Activated naive CD8-positive, alpha-beta T cell treated with anti-CD3 and anti-CD28 coated beads for 36 hours (primary cell): ENCODE results near the gene YES1. TPM values are rescaled to one million over a fixed set of nuclear protein-coding genes. Genes with fewer than 3 reads are reported as not detected.

ENCODE experiments used
- DNase-seq: peaks from one replicate; pipeline ENCODE4 v3.0.0; 2021
- H3K27ac Mint-ChIP-seq: one replicate; pipeline ENCODE4 v1.8.0; 2022; ENCODE audit warnings: mild to moderate bottlenecking, moderate library complexity, mixed read lengths
- H3K27me3 Mint-ChIP-seq: one replicate; pipeline ENCODE4 v1.8.0; 2022; ENCODE audit warnings: mild to moderate bottlenecking, mixed read lengths
- H3K36me3 Mint-ChIP-seq: one replicate; pipeline ENCODE4 v1.8.0; 2021; ENCODE audit warnings: mild to moderate bottlenecking, mixed read lengths
- H3K4me1 Mint-ChIP-seq: one replicate; pipeline ENCODE4 v1.8.0; 2021; ENCODE audit warnings: mixed read lengths
- H3K4me3 Mint-ChIP-seq: one replicate; pipeline ENCODE4 v1.8.0; 2022; ENCODE audit warnings: mild to moderate bottlenecking, moderate library complexity, mixed read lengths
- H3K9me3 Mint-ChIP-seq: one replicate; pipeline ENCODE4 v1.8.0; 2022; ENCODE audit warnings: mixed read lengths
- total RNA-seq, 2 experiments: library from RNA; stranded (reverse); gene quantifications; one replicate each; pipeline ENCODE4 v1.2.3, GENCODE V29; 2021

The YES1 gene
- total RNA-seq, 2 experiments from 2014 or later: 29.0 to 32.2 TPM

DNA sequence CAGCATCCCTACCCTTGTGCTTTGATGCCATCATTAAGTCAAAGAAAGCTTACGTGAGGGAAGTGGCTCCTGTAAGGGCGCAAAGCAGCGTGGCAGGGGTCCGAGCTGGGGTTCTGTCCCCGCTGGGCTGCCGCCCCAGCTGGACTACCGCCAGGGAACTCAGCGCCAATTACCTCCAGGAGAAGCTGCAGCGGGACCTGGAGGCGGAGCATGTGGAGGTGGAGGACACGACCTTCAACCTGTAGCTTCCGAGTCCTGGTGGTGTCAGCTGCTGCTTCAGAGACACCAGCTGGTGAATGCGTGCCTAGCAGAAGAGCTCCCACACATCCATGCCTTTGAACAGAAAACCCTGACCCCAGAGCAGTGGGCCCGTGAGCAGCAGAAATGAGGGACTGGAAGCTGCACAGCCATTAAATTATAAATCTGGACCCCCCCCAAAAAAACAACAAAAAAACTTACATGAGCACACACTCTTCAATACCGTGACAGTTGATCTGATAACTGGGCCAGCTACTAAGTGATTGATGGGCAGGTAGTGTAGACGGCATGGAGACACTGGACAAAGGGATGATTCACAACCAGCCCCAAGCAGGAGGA, 20.1 kb upstream of the YES1 start:
- Mint-ChIP-seq H3K4me3 (peak overlapping the region; percentile 22), H3K27me3 (peaks cover 2% of the 10 kb centered on the region), H3K36me3 (no peaks in the 10 kb centered on the region), H3K4me1 (peaks cover 24% of the 10 kb centered on the region), H3K9me3 (no peaks in the 10 kb centered on the region), H3K27ac (no peak overlapping the region)
- peak; percentile 20 for DNase-seq

GRCh38 chr18:830315-830901, 18.4 kb upstream of the YES1 start:
- Mint-ChIP-seq H3K4me3 (peak overlapping the region; percentile 72), H3K9me3 (no peaks in the 10 kb centered on the region), H3K4me1 (peaks cover 32% of the 10 kb centered on the region), H3K27ac (peak overlapping the region; percentile 80), H3K36me3 (no peaks in the 10 kb centered on the region), H3K27me3 (peaks cover 2% of the 10 kb centered on the region)
- DNase-seq: peak; percentile 22

DNA sequence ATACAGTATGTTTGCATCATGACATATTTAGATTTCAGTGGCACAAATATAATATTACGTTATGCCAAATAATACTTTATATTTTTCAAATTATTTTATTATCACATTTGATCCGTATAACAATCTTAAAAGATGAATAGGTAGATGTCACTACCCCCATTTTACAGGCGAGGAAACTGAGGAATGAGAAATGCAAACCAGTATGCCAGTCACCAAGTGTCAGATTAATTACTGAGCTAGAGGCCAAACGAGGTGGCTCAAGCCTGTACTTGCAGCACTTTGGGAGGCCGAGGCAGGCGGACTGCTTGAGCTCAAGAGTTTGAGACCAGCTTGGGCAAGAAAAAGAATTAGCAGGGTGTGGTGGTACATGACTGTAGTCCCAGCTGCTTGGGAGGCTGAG, 17.4 kb upstream of the YES1 start:
- H3K4me1 Mint-ChIP-seq: peaks cover 32% of the 10 kb centered on the region
- H3K9me3 Mint-ChIP-seq: no peaks in the 10 kb centered on the region
- no peaks in the 10 kb centered on the region for H3K36me3 Mint-ChIP-seq
- H3K4me3 Mint-ChIP-seq: peak overlapping the region; percentile 35
- no peak for DNase-seq
- H3K27me3 Mint-ChIP-seq: peaks cover 2% of the 10 kb centered on the region
- no peak overlapping the region for H3K27ac Mint-ChIP-seq

- H3K4me3 Mint-ChIP-seq: no peak overlapping the region
- H3K9me3 Mint-ChIP-seq: no peaks in the 10 kb centered on the region
- no peaks in the 10 kb centered on the region for H3K27me3 Mint-ChIP-seq
- H3K27ac Mint-ChIP-seq: no peak overlapping the region
- peaks cover 28% of the 10 kb centered on the region for H3K4me1 Mint-ChIP-seq
- no peak for DNase-seq
- no peaks in the 10 kb centered on the region for H3K36me3 Mint-ChIP-seq
Measured at GRCh38 chr18:827093-827677, 15.1 kb upstream of the YES1 start.

DNA sequence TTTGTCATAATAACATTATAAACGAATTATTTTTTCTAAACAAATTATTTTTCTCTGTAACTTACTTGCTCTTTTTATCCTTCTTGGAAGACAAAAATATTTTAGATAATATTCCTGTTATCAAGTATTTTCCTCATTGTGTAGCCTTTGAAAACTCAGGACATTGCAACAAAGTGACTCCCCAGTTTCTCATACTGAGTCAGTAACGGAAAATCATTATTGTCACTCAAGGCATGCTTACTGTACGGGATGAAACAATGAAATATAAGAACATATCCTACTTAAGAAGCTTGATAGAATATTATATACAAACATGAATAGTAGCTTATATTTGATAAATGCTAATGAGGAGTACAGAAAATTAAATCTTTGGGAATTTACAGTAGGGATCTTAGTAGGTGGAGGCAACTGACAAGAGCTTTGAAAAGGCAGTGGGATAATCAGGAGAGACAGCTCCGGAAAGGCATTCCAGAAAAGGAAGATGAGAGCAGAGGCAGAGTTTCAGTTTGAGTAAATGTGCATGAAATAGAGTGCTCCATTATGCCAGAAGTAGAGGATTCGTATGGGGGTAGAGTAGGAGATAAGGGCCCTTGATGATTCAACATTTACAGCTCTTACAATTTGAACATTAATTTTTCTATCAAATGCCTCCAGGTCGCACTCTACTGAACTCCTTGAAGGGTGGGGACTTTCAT, 14.0 kb upstream of the YES1 start:
- Mint-ChIP-seq H3K27ac (no peak overlapping the region), H3K36me3 (no peaks in the 10 kb centered on the region), H3K9me3 (no peaks in the 10 kb centered on the region), H3K4me3 (no peak overlapping the region), H3K4me1 (peaks cover 23% of the 10 kb centered on the region), H3K27me3 (no peaks in the 10 kb centered on the region)
- DNase-seq: no peak

DNA sequence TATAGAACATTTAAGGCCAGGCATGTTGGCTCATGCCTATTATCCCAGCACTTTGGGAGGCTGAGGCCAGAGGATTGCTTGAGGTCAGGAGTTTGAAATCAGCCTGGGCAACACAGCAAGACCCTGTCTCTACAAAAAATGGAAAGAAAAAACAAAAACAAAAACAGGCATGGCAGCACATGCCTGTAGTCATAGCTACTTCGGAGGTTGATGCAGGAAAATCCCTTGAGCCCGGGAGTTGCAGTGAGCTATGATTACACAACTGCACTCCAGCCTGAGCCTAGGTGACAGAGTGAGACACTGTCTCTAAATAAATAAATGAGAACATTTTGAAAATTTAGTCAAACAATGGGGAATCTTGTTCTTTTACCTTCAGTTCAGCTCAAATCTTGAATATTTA, 12.1 kb upstream of the YES1 start:
- Mint-ChIP-seq H3K4me1 (peaks cover 14% of the 10 kb centered on the region), H3K9me3 (no peaks in the 10 kb centered on the region), H3K36me3 (no peaks in the 10 kb centered on the region), H3K27me3 (no peaks in the 10 kb centered on the region), H3K4me3 (no peak overlapping the region), H3K27ac (no peak overlapping the region)
- no peak for DNase-seq

- Mint-ChIP-seq H3K27ac (no peak overlapping the region), H3K4me3 (no peak overlapping the region), H3K36me3 (no peaks in the 10 kb centered on the region), H3K27me3 (no peaks in the 10 kb centered on the region), H3K4me1 (peaks cover 20% of the 10 kb centered on the region), H3K9me3 (no peaks in the 10 kb centered on the region)
- no peak for DNase-seq
Measured at GRCh38 chr18:820591-821165, 8.6 kb upstream of the YES1 start.

DNA sequence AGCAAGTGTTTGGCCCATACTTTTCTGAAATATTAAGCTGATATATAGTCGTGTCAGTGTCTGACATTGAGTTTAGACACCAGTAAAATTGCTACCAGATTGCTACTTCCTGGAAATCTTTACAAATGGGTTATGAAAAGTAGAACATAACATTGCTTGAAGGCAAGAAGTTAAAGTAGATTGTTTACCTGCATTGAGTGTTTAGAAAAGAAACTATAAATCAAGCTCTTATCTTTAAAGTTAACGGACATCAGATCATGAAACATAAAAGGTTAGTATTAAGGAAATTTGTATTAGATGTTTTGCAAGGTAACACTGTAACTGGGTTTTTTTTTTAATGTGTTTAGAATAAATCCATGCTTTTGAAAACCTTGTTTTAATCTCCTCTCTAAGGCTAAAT, 4.8 kb upstream of the YES1 start:
- H3K9me3 Mint-ChIP-seq: no peaks in the 10 kb centered on the region
- no peaks in the 10 kb centered on the region for H3K36me3 Mint-ChIP-seq
- no peak for DNase-seq
- no peak overlapping the region for H3K27ac Mint-ChIP-seq
- H3K4me1 Mint-ChIP-seq: peaks cover 46% of the 10 kb centered on the region
- H3K4me3 Mint-ChIP-seq: no peak overlapping the region
- no peaks in the 10 kb centered on the region for H3K27me3 Mint-ChIP-seq

GRCh38 chr18:816088-816653, 4.1 kb upstream of the YES1 start:
- H3K27ac Mint-ChIP-seq: no peak overlapping the region
- no peaks in the 10 kb centered on the region for H3K27me3 Mint-ChIP-seq
- peaks cover 46% of the 10 kb centered on the region for H3K4me1 Mint-ChIP-seq
- H3K9me3 Mint-ChIP-seq: no peaks in the 10 kb centered on the region
- DNase-seq: no peak
- H3K4me3 Mint-ChIP-seq: no peak overlapping the region
- peaks cover 2% of the 10 kb centered on the region for H3K36me3 Mint-ChIP-seq

DNA sequence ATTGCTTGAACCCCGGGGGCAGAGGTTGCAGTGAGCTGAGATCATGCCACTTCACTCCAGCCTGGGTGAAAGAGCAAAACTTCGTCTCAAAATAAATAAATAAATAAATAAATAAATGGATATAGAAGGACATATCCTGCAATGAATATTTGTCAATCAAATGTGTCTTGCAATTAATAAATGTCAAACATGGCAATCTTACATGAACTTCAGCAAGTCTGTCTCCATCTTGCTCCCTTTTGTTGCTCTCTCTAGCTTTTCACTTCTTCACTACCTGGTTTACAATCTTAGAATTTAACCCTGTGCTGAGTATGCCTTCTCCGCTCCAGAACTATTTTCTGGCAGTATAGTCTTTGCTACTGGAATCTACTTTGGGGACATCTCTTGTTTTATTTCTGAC, 3.3 kb upstream of the YES1 start:
- Mint-ChIP-seq H3K4me3 (no peak overlapping the region), H3K27ac (peak overlapping the region; percentile 71), H3K9me3 (no peaks in the 10 kb centered on the region), H3K4me1 (peaks cover 42% of the 10 kb centered on the region), H3K36me3 (peaks cover 2% of the 10 kb centered on the region), H3K27me3 (no peaks in the 10 kb centered on the region)
- DNase-seq: no peak

GRCh38 chr18:814300-815084, 2.5 kb upstream of the YES1 start:
- Mint-ChIP-seq H3K36me3 (peaks cover 9% of the 10 kb centered on the region), H3K27me3 (no peaks in the 10 kb centered on the region), H3K4me1 (peaks cover 48% of the 10 kb centered on the region), H3K4me3 (peak overlapping the region; percentile 27), H3K27ac (peak overlapping the region; percentile 71), H3K9me3 (no peaks in the 10 kb centered on the region)
- no peak for DNase-seq

GRCh38 chr18:813172-814071, 1.4 kb upstream of the YES1 start:
- Mint-ChIP-seq H3K4me1 (peaks cover 57% of the 10 kb centered on the region), H3K36me3 (peaks cover 18% of the 10 kb centered on the region), H3K4me3 (peak overlapping the region; percentile 85), H3K27me3 (no peaks in the 10 kb centered on the region), H3K27ac (peak overlapping the region; percentile 99), H3K9me3 (peaks cover 1% of the 10 kb centered on the region)
- no peak for DNase-seq

DNA sequence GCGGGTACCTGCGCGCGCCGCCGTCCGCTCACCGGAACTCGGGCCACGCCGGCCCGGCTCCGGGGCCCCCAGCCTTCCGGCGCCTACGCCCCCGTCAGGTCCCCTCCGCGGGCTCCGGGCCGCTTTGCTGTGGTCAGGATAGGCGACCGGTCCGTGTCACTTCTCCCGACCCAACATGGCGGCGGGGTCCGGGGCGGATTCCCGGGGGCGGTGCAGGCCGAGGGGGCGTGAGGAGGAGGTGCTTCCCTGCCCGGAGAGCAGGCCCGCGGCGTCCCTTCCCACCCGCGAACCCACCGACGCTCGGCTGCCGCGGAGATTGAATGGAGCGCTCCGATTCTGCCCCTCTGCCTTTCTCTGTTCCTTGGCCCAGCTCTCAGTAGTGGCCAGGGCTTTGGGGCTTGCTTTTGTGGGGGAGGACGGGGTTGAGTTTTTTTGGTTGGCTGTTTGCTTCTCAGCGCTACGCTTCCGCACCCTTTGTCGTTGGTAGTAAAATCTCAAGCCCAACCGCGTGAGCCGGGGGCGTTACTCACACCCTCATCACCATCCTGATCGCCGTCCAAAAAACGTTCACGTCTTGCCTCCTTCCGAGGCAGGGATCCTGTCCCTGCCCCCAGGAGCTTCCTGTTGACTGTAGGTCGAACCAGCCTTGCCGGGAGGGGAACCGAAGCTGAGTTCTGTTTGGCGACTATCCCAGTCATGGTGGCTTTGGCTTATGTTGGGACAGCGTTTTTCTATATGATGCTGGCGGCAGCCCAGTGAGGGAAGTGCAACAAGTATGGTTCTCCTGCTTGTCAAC, 532 bp upstream of the YES1 start:
- peak; percentile 83 for DNase-seq
- Mint-ChIP-seq H3K36me3 (peaks cover 21% of the 10 kb centered on the region), H3K4me3 (peak overlapping the region; percentile 85), H3K27ac (peak overlapping the region; percentile 99), H3K9me3 (peaks cover 1% of the 10 kb centered on the region), H3K4me1 (peaks cover 66% of the 10 kb centered on the region), H3K27me3 (no peaks in the 10 kb centered on the region)
